Measurements from ENCODE around the gene FCF1. TPM values are rescaled to one million over a fixed set of nuclear protein-coding genes. Genes with fewer than 3 reads are reported as not detected.

The FCF1 gene
- total RNA-seq, 2 donors from 2014 or later: 40.3 to 42.2 TPM

DNA sequence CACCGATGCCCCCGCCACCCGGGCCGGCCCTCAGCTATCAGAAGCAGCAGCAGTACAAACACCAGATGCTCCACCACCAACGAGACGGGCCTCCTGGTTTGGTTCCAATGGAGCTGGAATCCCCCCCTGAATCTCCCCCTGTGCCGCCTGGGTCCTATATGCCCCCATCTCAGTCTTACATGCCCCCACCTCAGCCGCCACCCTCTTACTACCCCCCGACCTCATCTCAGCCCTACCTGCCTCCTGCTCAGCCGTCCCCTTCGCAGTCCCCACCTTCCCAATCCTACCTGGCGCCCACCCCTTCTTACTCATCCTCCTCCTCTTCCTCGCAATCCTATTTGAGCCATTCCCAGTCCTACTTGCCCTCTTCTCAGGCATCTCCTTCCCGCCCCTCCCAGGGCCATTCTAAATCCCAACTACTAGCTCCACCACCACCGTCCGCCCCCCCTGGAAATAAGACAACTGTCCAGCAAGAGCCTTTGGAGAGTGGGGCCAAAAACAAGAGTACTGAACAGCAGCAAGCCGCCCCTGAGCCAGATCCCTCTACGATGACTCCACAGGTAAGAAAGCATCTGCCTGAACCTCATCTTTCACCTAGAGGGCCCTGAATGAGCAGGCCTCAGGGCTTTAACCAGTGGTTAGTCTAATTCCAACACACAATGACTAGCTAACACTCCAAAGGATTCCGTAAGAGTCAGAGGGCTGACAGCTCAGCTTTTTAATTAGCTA, 51.0 kb downstream of the FCF1 start:
- Histone ChIP-seq H3K4me3 (peak overlapping the region; percentile 90), H3K27me3 (no peaks in the 10 kb centered on the region), H3K9me3 (no peaks in the 10 kb centered on the region), H3K9ac (ENCODE audit: low read depth in 2 of 2, low read length in 2 of 2) (peak overlapping the region; percentile 89 to 96), H3K4me1 (peaks cover 8% of the 10 kb centered on the region), H3K36me3 (no peaks in the 10 kb centered on the region), H3K27ac (peak overlapping the region; percentile 85)
- TF ChIP-seq, protein P1, sequence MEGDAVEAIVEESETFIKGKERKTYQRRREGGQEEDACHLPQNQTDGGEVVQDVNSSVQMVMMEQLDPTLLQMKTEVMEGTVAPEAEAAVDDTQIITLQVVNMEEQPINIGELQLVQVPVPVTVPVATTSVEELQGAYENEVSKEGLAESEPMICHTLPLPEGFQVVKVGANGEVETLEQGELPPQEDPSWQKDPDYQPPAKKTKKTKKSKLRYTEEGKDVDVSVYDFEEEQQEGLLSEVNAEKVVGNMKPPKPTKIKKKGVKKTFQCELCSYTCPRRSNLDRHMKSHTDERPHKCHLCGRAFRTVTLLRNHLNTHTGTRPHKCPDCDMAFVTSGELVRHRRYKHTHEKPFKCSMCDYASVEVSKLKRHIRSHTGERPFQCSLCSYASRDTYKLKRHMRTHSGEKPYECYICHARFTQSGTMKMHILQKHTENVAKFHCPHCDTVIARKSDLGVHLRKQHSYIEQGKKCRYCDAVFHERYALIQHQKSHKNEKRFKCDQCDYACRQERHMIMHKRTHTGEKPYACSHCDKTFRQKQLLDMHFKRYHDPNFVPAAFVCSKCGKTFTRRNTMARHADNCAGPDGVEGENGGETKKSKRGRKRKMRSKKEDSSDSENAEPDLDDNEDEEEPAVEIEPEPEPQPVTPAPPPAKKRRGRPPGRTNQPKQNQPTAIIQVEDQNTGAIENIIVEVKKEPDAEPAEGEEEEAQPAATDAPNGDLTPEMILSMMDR (IDR thresholded peaks at IDR 0.05): no peak
- peak; percentile 30 for DNase-seq
- intact Hi-C loops (cut with DNase I): no loop called here

DNA sequence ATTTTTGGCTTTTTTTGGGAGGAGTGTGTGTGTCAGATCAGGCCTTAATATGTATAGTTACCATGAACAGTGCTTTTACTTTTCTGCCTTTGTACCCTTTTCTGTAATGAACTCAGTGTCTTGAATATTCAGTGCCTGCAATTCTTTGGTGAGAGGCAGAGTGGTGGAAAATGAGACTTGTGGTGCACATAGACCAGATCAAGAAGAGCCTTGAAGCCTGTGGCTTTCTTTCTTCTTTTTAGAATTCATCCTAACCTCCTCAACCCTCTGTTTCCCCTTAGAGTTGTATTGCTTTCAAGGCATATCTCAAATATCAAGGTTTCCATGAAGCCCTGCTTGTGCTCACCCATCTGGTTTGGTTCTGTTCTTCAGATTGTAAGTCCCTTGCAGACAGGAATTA, 52.8 kb downstream of the FCF1 start:
- no peaks in the 10 kb centered on the region for H3K27me3 ChIP-seq
- peaks cover 8% of the 10 kb centered on the region for H3K4me1 ChIP-seq
- no peak for DNase-seq
- H3K4me3 ChIP-seq: peak overlapping the region; percentile 7
- intact Hi-C loops (cut with DNase I): no loop called here
- no peaks in the 10 kb centered on the region for H3K36me3 ChIP-seq
- TF ChIP-seq, protein P1 (IDR thresholded peaks at IDR 0.05): no peak
- H3K27ac ChIP-seq: no peak overlapping the region
- H3K9ac ChIP-seq (ENCODE audit: low read depth in 2 of 2, low read length in 2 of 2): no peak overlapping the region
- no peaks in the 10 kb centered on the region for H3K9me3 ChIP-seq

DNA sequence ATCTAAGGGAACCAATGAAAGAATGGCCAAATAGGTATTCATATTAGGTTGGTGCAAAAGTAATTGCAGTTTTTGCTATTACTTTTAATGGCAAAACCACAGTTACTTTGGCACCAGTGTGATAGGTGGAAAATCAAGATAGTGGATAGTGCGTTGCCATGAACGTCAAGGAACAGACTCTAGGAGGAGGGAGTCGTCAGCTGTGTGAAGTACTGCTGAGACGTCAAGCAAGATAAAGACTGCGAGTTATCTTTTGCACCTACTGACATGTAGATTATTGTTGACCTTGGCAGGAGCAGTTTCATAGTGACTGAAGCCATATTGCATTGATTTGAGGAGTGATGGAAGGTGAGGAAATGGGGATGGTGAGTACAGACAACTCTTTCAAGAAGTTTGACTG, 58.5 kb downstream of the FCF1 start:
- no peak overlapping the region for H3K4me3 ChIP-seq
- H3K27me3 ChIP-seq: no peaks in the 10 kb centered on the region
- H3K27ac ChIP-seq: no peak overlapping the region
- no peaks in the 10 kb centered on the region for H3K4me1 ChIP-seq
- no peak for DNase-seq
- no peaks in the 10 kb centered on the region for H3K9me3 ChIP-seq
- no peak overlapping the region for H3K9ac ChIP-seq (ENCODE audit: low read depth in 2 of 2, low read length in 2 of 2)
- intact Hi-C loops (cut with DNase I): no loop called here
- TF ChIP-seq, protein P1 (IDR thresholded peaks at IDR 0.05): no peak
- no peaks in the 10 kb centered on the region for H3K36me3 ChIP-seq

DNA sequence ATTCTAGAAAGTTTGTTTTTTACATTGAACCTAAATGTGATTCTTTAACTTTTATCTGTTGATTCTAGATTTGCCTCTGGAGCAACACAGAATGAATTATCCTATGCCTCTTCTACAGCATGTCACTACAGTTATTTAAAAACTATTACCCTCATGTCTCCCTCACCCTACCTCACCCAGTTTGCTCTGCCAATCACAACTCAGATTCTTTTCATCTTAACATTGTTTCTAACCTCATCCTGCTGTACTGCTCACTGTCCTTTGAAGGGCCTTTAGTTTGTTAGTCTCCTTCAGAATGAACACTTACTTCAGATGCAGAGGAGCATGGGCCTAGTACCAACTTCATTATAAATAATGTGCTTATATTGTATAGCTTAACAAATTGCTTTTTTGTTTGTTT, 71.7 kb downstream of the FCF1 start:
- intact Hi-C loops (cut with DNase I): no loop called here
- H3K9ac ChIP-seq (ENCODE audit: low read depth in 2 of 2, low read length in 2 of 2): no peak overlapping the region
- H3K4me3 ChIP-seq: no peak overlapping the region
- no peaks in the 10 kb centered on the region for H3K9me3 ChIP-seq
- H3K4me1 ChIP-seq: no peaks in the 10 kb centered on the region
- TF ChIP-seq, protein P1 (IDR thresholded peaks at IDR 0.05): no peak
- H3K27ac ChIP-seq: no peak overlapping the region
- DNase-seq: no peak
- no peaks in the 10 kb centered on the region for H3K27me3 ChIP-seq
- H3K36me3 ChIP-seq: peaks cover 27% of the 10 kb centered on the region

DNA sequence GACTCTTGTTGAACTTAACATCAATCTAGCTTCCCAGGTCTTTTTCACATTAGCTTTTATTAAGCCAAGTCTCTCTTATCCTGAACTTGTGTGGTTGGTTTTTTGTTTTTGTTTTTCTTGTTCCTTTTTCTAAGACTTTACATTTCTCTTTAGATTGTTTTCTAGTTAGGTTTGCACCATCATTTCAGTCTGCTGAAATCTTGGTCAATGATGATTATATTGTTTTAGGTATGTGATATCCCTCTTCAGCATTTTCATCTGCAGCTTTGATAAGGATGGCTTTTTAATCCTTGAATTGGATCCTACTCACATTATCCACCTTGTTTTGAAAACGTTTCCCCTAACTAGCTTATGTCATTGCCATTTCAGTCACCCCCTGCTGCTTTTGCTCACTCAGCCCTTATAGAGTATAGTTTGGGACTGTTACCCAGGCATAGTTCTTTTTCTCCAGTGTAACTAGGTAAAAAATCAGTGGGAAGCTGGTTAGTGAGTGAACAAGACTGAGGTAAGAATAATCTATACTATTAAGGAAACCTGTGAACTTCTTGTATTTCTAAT, 72.2 kb downstream of the FCF1 start:
- no peak overlapping the region for H3K4me3 ChIP-seq
- H3K36me3 ChIP-seq: peaks cover 26% of the 10 kb centered on the region
- H3K9me3 ChIP-seq: no peaks in the 10 kb centered on the region
- TF ChIP-seq, protein P1 (IDR thresholded peaks at IDR 0.05): no peak
- no peaks in the 10 kb centered on the region for H3K4me1 ChIP-seq
- H3K27ac ChIP-seq: no peak overlapping the region
- H3K27me3 ChIP-seq: no peaks in the 10 kb centered on the region
- H3K9ac ChIP-seq (ENCODE audit: low read depth in 2 of 2, low read length in 2 of 2): no peak overlapping the region
- no peak for DNase-seq
- intact Hi-C loops (cut with DNase I): no loop called here
